Lung microvascular endothelial cell (primary cell): Measurements from ENCODE around the gene PIP4K2A. TPM values are rescaled to one million over a fixed set of nuclear protein-coding genes. Genes with fewer than 3 reads are reported as not detected.

Experiments
- DNase-seq, 2 donors: peaks; one replicate each; pipeline versions ENCODE4 v3.0.0 to v3.0.0-alpha.2; 2010; ENCODE audit warnings: low read depth in 2 of 2
- total RNA-seq: library from RNA; depleted of rRNA; stranded (reverse); fragments of >200 nt; gene quantifications from 2 replicates; pipeline ENCODE4 v1.2.1, GENCODE V29; 2014

Gene PIP4K2A
- total RNA-seq, 1 donor from 2014 or later = 32.3 TPM

DNA sequence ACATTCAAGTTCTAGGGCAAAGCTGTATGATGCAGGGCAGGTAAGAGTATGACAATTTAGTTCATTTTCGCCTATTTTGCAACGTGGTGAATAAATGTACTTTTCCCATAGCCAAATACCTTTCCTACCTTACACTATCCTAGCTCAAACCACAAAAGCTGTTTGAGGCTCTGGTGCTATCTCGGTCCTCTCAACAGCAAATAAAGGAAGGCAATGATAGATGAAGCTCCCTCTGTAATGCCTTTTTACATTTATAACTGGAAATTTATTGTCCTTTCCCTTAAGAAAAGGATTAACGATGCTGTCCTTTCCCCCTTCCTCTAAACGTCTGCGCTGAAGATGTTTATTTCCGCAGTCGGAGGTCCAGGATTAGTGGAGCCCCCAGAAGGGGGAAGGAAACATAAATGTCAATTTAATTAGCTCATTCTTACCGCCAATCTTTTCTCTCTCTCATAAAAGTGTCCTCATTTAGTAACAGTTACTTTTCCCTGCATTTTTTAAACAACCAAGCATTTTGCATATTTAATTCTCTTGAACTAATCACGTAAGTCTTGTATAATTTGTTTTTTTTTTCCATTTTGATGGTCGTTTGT, 114.6 kb downstream of the PIP4K2A start:
- DNase-seq = no peak

DNA sequence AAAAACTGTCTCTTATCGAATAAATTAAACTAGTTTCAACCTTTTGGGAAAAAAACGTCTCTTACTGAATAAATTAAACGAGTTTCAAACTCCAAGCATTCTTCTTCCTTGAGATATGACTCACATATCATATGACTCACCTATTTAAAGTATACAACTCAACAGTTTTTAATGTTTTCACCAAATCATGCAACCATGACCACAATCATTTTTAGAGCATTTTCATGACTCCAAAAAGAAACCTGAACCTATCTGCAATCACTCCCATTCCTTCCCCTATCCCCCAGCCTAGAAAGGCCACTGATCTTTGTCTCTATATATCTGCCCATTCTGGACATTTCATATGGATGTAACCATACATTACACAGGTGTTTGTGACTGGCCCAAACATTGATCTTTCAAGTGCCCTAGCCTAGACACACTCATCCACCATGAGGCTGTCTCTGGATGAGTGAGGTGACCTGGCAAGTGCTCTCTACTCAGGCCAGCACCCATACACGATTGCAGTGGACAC, 115.3 kb downstream of the PIP4K2A start:
- peak in 1 of 2 donors; percentile 70 for DNase-seq

GRCh38 chr10:22598478-22598877, 115.9 kb downstream of the PIP4K2A start:
- peak in 1 of 2 donors; percentile 45 for DNase-seq

DNA sequence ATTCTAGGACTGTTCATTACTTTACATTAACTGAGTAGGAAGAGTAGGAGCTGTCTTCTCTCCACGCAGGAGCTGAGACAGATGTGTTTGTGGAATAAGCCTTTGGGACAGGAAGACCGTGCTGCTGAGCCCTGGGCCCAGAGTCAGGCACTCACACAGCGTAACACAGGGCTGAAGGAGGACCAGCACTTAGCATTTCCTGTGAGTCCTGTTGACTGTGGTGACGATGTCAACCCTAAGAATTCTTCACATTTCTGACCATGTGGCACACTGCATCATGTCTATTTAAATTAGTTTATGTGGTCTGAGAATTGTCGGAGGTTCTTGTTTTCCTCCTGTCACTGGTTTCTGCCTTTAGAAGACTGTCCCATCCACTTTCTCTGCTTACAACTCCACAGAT, 117.2 kb downstream of the PIP4K2A start:
- DNase-seq = peak in 1 of 2 donors; percentile 67

DNA sequence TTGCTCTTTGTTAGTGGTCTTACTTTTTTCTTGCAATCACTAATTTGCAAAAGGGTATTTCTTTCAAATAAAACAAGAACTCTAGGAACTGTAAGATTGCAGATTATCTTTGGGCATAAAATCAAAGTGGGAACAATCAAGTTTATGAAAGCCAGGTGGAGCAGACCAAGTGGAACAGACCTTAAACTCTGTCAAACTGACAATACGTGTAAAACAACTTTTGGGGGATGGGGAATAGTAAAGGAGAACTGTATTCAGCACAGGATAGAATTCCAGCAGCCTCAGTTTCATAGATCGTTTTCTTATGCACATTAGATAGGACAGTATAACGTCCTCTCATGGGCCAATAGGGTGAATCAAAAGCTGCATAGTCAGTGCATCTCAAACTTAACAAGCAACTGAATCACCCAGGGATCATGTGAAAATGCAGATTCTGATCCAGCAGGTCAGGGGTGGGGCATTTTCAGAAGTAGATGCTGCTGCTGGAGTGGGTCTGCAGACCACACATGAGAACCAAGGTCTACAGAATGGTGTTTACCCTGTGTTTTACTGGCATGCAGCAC, 120.7 kb downstream of the PIP4K2A start:
- DNase-seq = no peak

DNA sequence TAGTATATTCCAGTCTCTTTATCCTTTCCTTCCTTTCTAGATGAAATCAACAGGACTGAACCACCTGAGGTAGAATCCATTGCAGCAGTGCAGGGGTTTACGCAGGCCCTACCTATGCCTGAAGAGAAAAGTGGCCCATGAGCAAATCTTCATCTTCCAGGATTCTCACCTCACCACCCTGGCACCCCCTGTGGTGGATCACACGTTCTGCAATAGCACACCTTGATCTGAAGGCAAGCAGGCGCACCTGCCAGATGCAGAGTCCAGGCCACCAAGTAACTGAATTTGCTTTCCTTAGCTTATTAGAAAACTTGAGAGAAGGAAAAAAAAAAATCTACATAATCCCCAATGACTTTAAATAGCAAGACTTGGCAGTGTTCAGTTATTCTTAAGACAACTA, 121.4 kb downstream of the PIP4K2A start:
- DNase-seq = no peak

GRCh38 chr10:22589851-22590514, 124.4 kb downstream of the PIP4K2A start:
- no peak for DNase-seq

- no peak for DNase-seq
Measured at GRCh38 chr10:22588462-22588861, 125.9 kb downstream of the PIP4K2A start.

DNA sequence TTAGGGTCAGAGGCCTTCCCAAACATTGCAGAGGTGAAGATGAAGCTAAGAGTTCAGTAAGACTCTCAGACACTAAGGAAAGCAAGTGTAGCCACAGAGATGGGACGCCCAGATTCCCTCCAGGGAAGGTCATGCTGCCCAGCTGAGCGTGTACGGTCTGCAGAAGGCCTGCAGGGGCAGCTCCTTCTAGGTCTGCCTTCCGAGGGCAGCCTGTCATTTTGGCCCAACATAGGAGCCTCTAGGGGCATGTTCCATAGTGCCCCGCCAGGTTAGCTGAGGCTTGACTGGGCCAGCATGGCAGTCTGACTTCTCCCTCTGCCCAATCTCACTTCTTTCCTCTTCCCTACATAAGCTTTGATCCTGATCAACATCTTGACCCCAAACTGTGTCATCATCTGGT, 130.7 kb downstream of the PIP4K2A start:
- DNase-seq = no peak

DNA sequence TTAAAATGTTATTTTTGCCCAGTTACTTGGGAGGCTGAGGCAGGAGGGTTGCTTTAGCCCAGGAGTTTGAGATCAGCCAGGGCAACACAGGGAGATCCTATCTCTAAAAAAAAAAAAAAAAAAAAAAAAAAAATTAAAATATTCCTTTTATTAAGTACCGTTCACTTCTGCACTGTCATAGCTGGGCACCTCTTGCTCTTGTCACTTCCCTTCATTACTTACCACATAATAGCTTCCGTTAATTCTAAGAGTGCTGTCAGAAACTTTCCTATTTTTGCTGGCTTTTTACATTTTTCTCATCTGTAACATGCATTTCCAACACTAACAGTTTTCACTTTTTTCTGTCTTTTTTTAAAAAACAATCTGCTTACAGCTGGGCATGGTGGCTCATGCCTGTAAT, 132.9 kb downstream of the PIP4K2A start:
- no peak for DNase-seq

DNA sequence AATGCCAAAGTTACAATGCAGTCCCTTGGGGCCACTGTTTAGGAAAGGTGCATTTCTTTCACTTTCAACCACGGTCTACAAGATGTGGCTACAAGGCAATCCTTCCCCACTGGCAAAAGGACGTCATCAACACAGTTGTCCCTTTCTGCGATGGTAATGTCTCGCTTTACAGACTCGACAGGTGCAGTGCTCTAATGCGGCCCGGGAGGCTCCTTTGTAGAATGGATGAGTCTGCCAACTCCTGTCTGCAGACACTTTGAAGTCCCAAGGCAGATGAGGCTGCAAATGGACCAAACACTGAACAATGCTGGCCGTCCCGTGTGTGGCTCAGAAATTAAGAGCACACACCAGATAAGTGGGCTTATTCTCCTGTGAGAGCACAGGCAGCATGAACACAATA, 133.7 kb downstream of the PIP4K2A start:
- no peak for DNase-seq

GRCh38 chr10:22579826-22580225, 134.6 kb downstream of the PIP4K2A start:
- no peak for DNase-seq

- DNase-seq = peak; percentile 38 to 43
Measured at GRCh38 chr10:22573820-22574569, 140.4 kb downstream of the PIP4K2A start.

DNA sequence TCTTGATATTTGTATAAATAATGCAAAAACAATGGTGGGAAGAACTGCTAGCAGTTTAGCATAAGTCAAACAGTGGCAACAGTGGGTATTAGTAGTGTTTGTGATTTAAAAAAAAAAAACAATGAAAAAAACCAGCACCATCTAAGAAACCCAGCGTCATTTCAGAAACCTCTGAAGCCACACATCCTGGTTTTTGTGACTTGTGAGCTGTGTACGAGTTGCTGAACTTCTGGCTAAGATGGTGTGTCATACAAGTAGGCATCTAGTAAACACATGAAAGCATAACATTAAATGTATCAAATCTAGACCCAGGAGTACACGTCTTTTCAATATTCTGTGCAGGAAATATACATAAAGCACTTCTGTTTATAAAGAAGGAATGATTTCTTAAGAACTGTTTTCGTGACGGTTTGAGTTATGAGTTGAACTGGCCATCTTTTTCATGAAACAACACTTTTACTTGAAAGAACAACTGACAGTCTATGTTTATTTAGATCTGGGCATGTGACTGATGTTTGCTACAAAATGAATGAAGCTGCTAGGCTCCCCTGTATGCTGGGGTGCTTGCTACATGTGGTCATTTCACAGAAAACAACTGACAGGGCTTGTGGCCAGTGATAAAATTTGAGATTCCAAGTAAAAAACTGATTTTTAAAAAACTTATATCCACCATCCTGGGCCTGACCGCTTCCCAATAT, 143.5 kb downstream of the PIP4K2A start:
- no peak for DNase-seq

- DNase-seq = no peak
Measured at GRCh38 chr10:22570234-22570633, 144.1 kb downstream of the PIP4K2A start.

- DNase-seq = peak; percentile 64 to 71
Measured at GRCh38 chr10:22568928-22569327, 145.4 kb downstream of the PIP4K2A start.

GRCh38 chr10:22564060-22564459, 150.3 kb downstream of the PIP4K2A start:
- no peak for DNase-seq

- DNase-seq = no peak
Measured at GRCh38 chr10:22561909-22562308, 152.5 kb downstream of the PIP4K2A start.

- no peak for DNase-seq
Measured at GRCh38 chr10:22560913-22561239, 153.5 kb downstream of the PIP4K2A start.

- no peak for DNase-seq
Measured at GRCh38 chr10:22560096-22560912, 154.1 kb downstream of the PIP4K2A start.

GRCh38 chr10:22557321-22557720, 157.1 kb downstream of the PIP4K2A start:
- no peak for DNase-seq
